ENCODE results near the gene ALCAM.
A peak's percentile ranks its signal among the peaks of the same experiment; 100 is the strongest.

ALCAM gene

GRCh38 chr3:105431200-105431599, 64.5 kb downstream of the ALCAM start:
- no peak for DNase-seq (ENCODE audit: low spot score)

DNA sequence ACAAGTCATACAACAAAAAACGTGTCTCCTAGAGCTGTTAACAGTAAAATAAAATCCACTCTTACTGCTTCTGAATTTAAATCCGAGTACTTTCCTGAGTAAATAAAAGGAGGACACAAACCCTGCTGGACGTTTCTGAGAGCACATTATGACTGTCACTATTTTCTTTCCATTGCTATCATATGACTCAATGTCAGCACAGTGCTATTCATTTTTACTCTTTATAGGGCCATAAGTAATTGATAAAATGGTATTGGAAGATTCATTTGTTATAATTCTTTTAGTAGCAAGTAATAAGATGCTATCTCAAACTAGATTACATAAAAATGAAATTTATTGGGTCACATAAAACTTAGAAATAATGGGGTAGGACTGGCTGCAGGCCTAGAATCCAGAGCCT, 68.6 kb downstream of the ALCAM start:
- no peak for DNase-seq (ENCODE audit: low spot score)

DNA sequence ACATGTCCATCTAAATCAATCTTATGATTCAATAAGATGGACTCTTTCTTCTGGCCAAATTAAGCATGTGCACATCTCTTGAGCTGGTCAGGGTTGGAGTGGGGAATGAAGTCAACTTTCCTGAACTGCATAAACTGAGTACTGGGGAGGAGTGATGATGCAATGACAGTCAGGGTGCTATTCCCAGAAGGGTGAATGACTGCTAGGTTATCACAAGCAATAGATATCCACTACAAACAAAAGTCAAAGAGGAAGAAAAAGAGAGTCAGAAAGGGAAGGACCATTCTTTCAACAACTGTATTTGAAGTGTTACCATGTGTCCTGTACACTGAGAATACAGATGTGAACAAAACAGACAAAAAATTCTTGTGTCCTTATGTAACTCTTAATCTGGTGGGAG, 70.0 kb downstream of the ALCAM start:
- no peak for DNase-seq (ENCODE audit: low spot score)

DNA sequence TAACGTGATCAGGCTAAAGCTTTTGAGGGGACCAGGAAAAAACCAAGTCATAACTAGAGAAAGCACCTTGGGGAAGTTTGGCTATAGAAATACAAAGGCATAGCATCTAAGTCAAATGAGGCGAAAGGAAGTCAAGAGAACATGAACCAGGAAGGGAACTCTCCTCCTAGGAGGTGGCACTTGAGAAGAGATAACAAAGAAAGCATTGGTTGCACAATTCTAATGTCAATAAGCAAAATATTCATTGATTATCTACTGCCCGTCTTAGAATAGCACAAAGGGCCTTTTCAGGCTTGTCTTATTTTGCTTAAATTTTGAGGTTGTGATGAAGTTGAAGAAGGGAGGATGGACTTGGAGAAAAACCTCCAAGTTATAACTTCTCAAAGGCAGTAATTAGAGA, 73.4 kb downstream of the ALCAM start:
- DNase-seq (ENCODE audit: low spot score): no peak

DNA sequence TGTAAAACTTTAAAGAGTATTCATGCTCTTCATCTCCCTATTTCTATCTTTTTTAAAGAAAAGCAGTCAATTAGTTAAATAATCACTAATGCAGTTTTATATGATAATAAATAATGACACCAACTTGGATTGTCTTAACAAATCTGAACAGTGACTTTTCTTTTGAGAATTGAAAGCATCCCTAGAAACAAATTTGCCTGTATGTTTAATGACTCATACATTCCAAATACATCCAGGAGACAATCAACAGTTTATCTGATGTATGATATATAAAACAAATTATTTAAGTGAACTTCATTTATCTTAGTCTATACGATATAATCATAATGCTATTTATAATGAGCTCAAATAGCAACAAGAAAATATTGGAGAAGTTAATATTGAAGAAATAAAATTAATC, 78.0 kb downstream of the ALCAM start:
- DNase-seq (ENCODE audit: low spot score): no peak

- peak; percentile 7 for DNase-seq (ENCODE audit: low spot score)
Observed at GRCh38 chr3:105448338-105448982, 81.8 kb downstream of the ALCAM start.

DNA sequence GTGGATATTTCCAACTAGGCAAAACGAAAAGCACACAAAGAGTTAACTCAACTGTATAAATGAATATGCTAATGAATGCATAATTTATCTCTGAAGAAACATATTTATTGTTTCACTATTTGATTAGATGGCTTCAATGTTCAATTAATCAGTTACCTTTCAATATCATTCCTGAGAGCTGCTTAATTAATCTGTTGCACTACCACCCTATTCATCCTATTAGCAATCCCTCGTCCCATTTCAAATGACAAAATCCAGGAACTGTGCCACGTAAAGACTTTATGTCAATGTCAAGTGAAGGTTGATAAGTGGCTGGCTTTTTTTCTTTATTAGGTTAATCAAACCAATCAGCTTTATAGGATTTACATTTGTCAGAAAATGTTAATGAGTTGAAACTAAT, 82.7 kb downstream of the ALCAM start:
- no peak for DNase-seq (ENCODE audit: low spot score)

DNA sequence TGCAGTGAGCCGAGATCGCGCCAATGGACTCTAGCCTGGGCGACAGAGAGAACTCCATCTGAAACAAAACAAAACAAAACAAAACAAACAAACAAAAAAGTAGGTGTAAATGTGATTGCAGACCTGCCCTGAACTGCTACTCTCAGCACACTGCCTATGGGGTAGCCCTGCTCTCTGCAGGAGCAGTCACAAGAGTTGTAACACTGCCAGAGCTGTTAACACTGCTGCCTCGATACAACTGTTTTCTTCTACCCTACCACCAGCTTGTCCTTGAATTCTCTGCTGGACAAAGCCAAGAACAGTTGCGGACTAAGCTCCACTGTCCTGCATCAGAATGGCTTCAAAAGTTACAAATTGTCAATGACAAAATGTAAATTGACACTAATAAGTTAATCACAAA, 89.3 kb downstream of the ALCAM start:
- DNase-seq (ENCODE audit: low spot score): no peak

GRCh38 chr3:105458518-105459215, 92.0 kb downstream of the ALCAM start:
- DNase-seq (ENCODE audit: low spot score): peak; percentile 52

- no peak for DNase-seq (ENCODE audit: low spot score)
Observed at GRCh38 chr3:105459566-105460290, 93.0 kb downstream of the ALCAM start.

- no peak for DNase-seq (ENCODE audit: low spot score)
Observed at GRCh38 chr3:105463620-105464019, 96.9 kb downstream of the ALCAM start.

DNA sequence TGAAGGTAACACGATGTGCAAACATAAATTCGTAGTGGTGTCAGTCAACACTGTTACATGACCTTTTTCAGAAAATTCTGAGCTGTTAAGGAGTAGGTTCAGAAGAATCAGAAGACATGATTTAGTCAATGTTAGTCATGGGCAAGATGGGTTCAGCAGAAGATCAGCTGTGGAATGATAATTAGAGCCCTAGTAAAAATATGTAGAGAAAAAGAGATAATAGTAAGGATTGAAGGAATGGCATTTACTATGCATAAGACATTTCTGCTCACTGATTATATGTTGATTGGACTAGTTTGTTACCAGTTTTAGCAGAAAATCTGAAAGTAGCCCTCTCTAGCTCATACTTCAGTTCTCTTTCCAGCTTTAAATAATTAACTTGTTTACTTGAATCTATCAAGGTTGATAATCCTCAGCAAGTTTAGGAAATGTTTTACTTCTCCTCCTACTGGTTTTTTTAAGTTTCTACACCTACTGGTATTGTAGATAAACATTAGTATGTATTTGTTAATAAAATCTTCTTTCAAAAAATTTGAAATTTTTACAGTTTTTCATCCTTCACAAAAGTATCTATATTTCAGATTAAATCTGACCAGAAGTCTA, 98.6 kb downstream of the ALCAM start:
- DNase-seq (ENCODE audit: low spot score): no peak

DNA sequence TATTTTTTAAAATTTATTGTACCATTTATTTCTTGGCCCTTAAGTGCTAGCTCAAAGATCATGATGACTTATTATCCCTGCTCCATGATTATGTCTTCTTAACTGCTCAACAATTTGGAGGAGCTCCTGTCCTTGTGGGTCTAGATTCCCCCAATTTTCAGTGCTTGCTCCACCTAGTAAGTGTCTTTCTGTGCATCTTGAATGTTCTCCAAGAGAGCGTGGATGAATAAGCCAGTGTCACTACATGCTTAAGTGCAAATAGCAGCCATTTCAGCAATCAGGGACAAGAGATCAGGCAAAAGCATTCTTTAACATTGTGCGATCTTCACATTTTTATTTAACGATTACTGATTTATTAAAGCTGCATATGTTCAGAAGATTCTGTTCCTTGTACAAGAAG, 99.4 kb downstream of the ALCAM start:
- no peak for DNase-seq (ENCODE audit: low spot score)

DNA sequence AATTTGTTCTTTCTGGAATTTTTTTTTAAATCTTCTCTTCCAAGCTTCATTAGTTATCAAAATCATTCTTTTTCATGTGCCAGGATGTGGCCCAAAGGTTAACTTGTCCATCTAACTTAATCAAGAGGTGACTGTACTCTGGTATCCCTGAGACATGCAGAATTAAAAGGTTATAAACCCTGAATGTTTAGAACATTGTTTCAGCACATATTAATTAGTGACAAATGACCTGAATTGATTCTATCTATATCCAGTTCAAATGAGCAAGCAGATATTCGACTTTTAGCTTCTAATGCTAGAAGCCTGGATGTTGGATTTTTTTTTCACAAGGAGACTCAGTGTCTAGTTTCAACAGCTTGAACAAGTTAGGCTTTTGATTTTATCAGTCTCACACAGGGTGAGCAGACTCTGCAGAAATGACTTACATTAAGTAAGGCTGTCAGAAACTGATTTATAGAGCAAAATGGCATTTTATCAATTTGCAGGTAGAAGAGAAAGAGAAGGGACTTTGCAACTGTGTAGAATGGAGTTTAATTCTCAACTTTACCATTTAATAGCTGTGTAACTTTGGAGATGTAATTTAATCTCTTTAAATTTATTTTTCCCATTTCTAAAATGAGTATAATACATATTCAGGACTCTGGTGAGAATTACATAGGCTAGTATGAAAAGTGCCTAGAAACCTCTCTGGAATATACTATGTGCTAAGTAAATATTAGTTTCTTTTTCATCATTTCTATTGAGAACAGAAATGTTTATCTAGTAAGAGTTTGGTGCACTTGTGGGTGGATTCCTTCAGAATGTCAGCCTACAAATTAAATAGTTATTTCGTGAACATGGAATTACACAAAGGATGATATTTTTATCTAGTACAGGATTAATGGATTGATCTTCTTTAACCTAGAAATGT, 100.0 kb downstream of the ALCAM start:
- DNase-seq (ENCODE audit: low spot score): no peak

- DNase-seq (ENCODE audit: low spot score): no peak
Observed at GRCh38 chr3:105470851-105471250, 104.1 kb downstream of the ALCAM start.

DNA sequence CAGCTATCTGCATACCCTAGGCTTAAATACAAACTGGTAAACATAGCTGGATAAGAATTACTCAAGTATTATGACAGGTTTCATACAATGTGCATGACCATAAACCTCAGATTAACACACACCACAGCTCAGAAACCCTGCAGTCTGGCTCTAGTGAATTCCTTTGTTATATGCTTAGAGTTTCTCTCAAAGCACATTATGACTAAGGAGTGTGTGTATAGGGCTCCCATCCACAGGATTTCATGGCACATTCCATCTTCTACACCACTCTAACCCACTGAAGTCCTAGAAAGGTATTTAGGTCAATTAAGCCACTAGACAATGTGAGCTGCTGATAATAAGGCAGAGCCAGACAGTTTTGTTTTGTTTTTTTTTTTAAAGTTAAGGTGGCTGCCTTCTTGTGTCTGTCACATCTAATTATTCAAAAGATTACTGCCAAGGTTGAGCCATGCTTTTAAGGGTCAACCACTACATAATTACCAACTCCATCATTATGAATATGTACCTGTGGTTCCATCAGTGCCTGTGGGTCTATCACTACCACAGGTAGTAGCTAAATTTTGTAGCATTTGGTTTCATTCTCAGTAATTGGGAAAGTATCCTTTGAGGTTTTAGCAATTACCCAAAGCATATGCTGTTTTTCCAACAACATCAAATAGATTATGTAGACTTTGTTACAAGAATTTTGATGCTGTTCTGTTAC, 107.0 kb downstream of the ALCAM start:
- peak; percentile 70 for DNase-seq (ENCODE audit: low spot score)

- DNase-seq (ENCODE audit: low spot score): no peak
Observed at GRCh38 chr3:105480768-105481167, 114.1 kb downstream of the ALCAM start.

GRCh38 chr3:105483476-105483875, 116.8 kb downstream of the ALCAM start:
- DNase-seq (ENCODE audit: low spot score): no peak

- DNase-seq (ENCODE audit: low spot score): no peak
Observed at GRCh38 chr3:105490045-105490444, 123.3 kb downstream of the ALCAM start.

DNA sequence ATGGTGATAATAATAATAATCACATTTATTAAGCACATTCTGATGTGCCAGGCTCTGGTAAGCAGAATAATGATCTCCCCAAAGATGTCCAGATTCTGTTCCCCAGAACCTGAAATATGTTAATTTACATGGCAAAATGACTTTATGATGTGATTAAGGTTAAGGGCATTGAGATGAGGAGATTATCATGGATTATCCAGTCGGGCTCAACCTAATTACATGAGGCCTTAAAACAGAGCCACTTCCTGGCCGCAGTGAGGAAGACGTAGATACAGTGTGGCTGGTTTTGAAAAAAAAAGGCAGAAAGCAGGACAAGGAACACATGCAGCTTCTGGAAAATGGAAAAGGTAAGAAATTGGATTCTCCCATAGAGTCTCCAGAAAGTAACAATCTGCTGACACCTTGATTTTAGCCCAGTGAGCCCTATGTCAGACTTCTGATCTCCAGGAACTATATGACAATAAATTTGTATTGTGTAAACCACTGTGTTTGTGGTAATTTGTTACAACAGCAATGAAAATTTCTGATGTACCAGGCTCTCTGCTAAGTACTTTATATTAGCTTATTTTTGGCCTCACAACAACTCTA, 126.7 kb downstream of the ALCAM start:
- DNase-seq (ENCODE audit: low spot score): no peak

DNA sequence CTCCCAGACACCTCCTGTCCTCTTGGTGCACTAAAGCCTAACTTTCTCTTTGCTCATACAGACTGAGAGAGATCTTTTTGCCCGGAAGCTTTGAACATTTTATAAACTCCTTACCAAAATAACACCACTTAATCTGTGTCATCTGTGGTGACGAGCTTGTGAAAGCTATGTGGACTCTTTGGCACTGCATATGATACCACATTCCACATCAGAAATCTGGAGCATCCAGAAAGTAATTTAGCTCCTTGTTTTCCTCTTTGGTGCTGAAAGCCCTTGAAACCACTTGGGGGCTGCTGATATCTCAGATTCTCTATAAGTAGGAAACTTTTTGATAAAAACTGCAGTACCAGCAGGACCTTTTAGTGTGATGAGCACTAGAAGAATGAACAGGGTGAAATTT, 128.3 kb downstream of the ALCAM start:
- DNase-seq (ENCODE audit: low spot score): peak; percentile 50
